Kidney glomerular epithelial cell (primary cell): ENCODE data around the gene ERMARD.

Source experiments
- DNase-seq: peaks from one replicate; lab custom pipeline; 2025; lab: John Stamatoyannopoulos, UW

Gene ERMARD

GRCh38 chr6:169825558-169826225 is 74.3 kb downstream of the ERMARD start:
- DNase-seq, result no peak

GRCh38 chr6:169826697-169827096 is 75.3 kb downstream of the ERMARD start:
- no peak for DNase-seq

- no peak for DNase-seq
Measured at GRCh38 chr6:169827290-169827717, 75.9 kb downstream of the ERMARD start.

GRCh38 chr6:169828176-169828575 is 76.8 kb downstream of the ERMARD start:
- DNase-seq, result no peak

GRCh38 chr6:169829786-169830185 is 78.4 kb downstream of the ERMARD start:
- DNase-seq, result no peak

GRCh38 chr6:169830876-169831275 is 79.5 kb downstream of the ERMARD start:
- DNase-seq, result no peak
